Measurements from ENCODE around the gene FSTL5.

The FSTL5 gene

GRCh38 chr4:161647757-161648156 is 516.0 kb downstream of the FSTL5 start:
- H4K20me1 ChIP-seq (ENCODE audit: insufficient read depth, low read length), result no peaks in the 10 kb centered on the region
- no peak overlapping the region for H3K27ac ChIP-seq (ENCODE audit: low read length)
- no peaks in the 10 kb centered on the region for H3K9me2 ChIP-seq (replicated peaks; ENCODE audit: insufficient read depth, low read length)
- no peak overlapping the region for H3K9ac ChIP-seq (ENCODE audit: low read length)
- no peaks in the 10 kb centered on the region for H3K9me3 ChIP-seq (replicated peaks; ENCODE audit: insufficient read depth, low read length)
- no peaks in the 10 kb centered on the region for H3K4me1 ChIP-seq (ENCODE audit: low read length)
- no peak for TF ChIP-seq CTCF (IDR thresholded peaks at IDR 0.05; ENCODE audit: low read length)
- no peak for TF ChIP-seq EZH2 (optimal IDR thresholded peaks at IDR 0.05; ENCODE audit: low read depth, low read length)
- TF ChIP-seq EZH2phosphoT487 (IDR thresholded peaks at IDR 0.05; ENCODE audit: low read length), result no peak
- no peak overlapping the region for H3K4me3 ChIP-seq (ENCODE audit: low read length)
- H2AFZ ChIP-seq (ENCODE audit: low read length), result no peak overlapping the region
- H3F3A ChIP-seq (ENCODE audit: insufficient read depth, low read length), result no peaks in the 10 kb centered on the region
- DNase-seq, result no peak
- no peaks in the 10 kb centered on the region for H3K79me2 ChIP-seq (ENCODE audit: low read length)
- H3K4me2 ChIP-seq (ENCODE audit: low read depth, low read length), result no peak overlapping the region
- no peaks in the 10 kb centered on the region for H3K27me3 ChIP-seq (replicated peaks; ENCODE audit: insufficient read depth, low read length)
- no peaks in the 10 kb centered on the region for H3K36me3 ChIP-seq (replicated peaks; ENCODE audit: insufficient read depth, low read length)

GRCh38 chr4:161642708-161643107 is 521.1 kb downstream of the FSTL5 start:
- Histone ChIP-seq H3K4me2 (ENCODE audit: low read depth, low read length) (no peak overlapping the region), H3K36me3 (replicated peaks; ENCODE audit: insufficient read depth, low read length) (no peaks in the 10 kb centered on the region), H3K4me1 (ENCODE audit: low read length) (no peaks in the 10 kb centered on the region), H3K27ac (ENCODE audit: low read length) (no peak overlapping the region), H3K4me3 (ENCODE audit: low read length) (no peak overlapping the region), H3K9me2 (replicated peaks; ENCODE audit: insufficient read depth, low read length) (no peaks in the 10 kb centered on the region), H3K27me3 (replicated peaks; ENCODE audit: insufficient read depth, low read length) (no peaks in the 10 kb centered on the region), H3F3A (ENCODE audit: insufficient read depth, low read length) (no peaks in the 10 kb centered on the region), H3K9ac (ENCODE audit: low read length) (no peak overlapping the region), H3K79me2 (ENCODE audit: low read length) (no peaks in the 10 kb centered on the region), H3K9me3 (replicated peaks; ENCODE audit: insufficient read depth, low read length) (no peaks in the 10 kb centered on the region), H2AFZ (ENCODE audit: low read length) (no peak overlapping the region), H4K20me1 (ENCODE audit: insufficient read depth, low read length) (no peaks in the 10 kb centered on the region)
- TF ChIP-seq EZH2 (optimal IDR thresholded peaks at IDR 0.05; ENCODE audit: low read depth, low read length), result no peak
- peak; percentile 21 for TF ChIP-seq CTCF (IDR thresholded peaks at IDR 0.05; ENCODE audit: low read length)
- no peak for DNase-seq

- Histone ChIP-seq H3K9me3 (replicated peaks; ENCODE audit: insufficient read depth, low read length) (no peaks in the 10 kb centered on the region), H3K9ac (ENCODE audit: low read length) (no peak overlapping the region), H3K4me1 (ENCODE audit: low read length) (no peaks in the 10 kb centered on the region), H3K4me3 (ENCODE audit: low read length) (no peak overlapping the region), H2AFZ (ENCODE audit: low read length) (no peak overlapping the region), H3K79me2 (ENCODE audit: low read length) (no peaks in the 10 kb centered on the region), H3K27me3 (replicated peaks; ENCODE audit: insufficient read depth, low read length) (no peaks in the 10 kb centered on the region), H3K36me3 (replicated peaks; ENCODE audit: insufficient read depth, low read length) (no peaks in the 10 kb centered on the region), H3K4me2 (ENCODE audit: low read depth, low read length) (no peak overlapping the region), H3F3A (ENCODE audit: insufficient read depth, low read length) (no peaks in the 10 kb centered on the region), H3K9me2 (replicated peaks; ENCODE audit: insufficient read depth, low read length) (no peaks in the 10 kb centered on the region), H3K27ac (ENCODE audit: low read length) (no peak overlapping the region), H4K20me1 (ENCODE audit: insufficient read depth, low read length) (no peaks in the 10 kb centered on the region)
- TF ChIP-seq CTCF (IDR thresholded peaks at IDR 0.05; ENCODE audit: low read length), result no peak
- DNase-seq, result no peak
Measured at GRCh38 chr4:161629694-161630441, 533.9 kb downstream of the FSTL5 start.
